Urinary bladder (tissue), 2 donors: ENCODE results near the gene PRG3. TPM values are rescaled to one million over a fixed set of nuclear protein-coding genes. Genes with fewer than 3 reads are reported as not detected.

ENCODE experiments used
- polyA plus RNA-seq: library from polyadenylated mRNA; stranded (reverse); fragments of 200-250 nt; gene quantifications from one replicate; pipeline ENCODE4 v1.2.3, GENCODE V29; 2013
- total RNA-seq: library from RNA; depleted of rRNA; stranded (reverse); fragments of >200 nt; gene quantifications from one replicate; pipeline ENCODE4 v1.2.3, GENCODE V29; 2014
- donor health status: healthy.

PRG3 gene
- total and polyA plus RNA-seq, 2 donors, result not detected

Other genes starting within 250 kb of the PRG3 start
- 0.53 TPM for gene LRRC55, start 199.2 kb downstream of the PRG3 start, total RNA-seq
- 0.11 TPM for gene LRRC55, start 199.2 kb downstream of the PRG3 start, polyA plus RNA-seq
- gene APLNR, start 143.9 kb downstream of the PRG3 start, total RNA-seq, result 50.7 TPM
- 3.4 TPM for gene APLNR, start 143.9 kb downstream of the PRG3 start, polyA plus RNA-seq
- gene TNKS1BP1, start 56.2 kb downstream of the PRG3 start, total RNA-seq, result 33.6 TPM
- 146 TPM for gene TNKS1BP1, start 56.2 kb downstream of the PRG3 start, polyA plus RNA-seq
- gene SSRP1, start 45.3 kb downstream of the PRG3 start, total RNA-seq, result 32.3 TPM
- gene SSRP1, start 45.3 kb downstream of the PRG3 start, polyA plus RNA-seq, result 79.4 TPM
- gene P2RX3, start 42.8 kb downstream of the PRG3 start, total RNA-seq, result 1.5 TPM
- gene P2RX3, start 42.8 kb downstream of the PRG3 start, polyA plus RNA-seq, result 0.34 TPM
- 0.42 TPM for gene PRG2, start 9.5 kb upstream of the PRG3 start, total RNA-seq
- not detected for gene PRG2, start 9.5 kb upstream of the PRG3 start, polyA plus RNA-seq
- 27.3 TPM for gene SLC43A3, start 46.0 kb upstream of the PRG3 start, total RNA-seq
- gene SLC43A3, start 46.0 kb upstream of the PRG3 start, polyA plus RNA-seq, result 39.7 TPM
- 0.58 TPM for gene RTN4RL2, start 79.4 kb upstream of the PRG3 start, total RNA-seq
- gene RTN4RL2, start 79.4 kb upstream of the PRG3 start, polyA plus RNA-seq, result 1.4 TPM
- 16.8 TPM for gene SLC43A1, start 134.6 kb upstream of the PRG3 start, total RNA-seq
- gene SLC43A1, start 134.6 kb upstream of the PRG3 start, polyA plus RNA-seq, result 33.0 TPM
- 14.3 TPM for gene TIMM10, start 149.6 kb upstream of the PRG3 start, total RNA-seq
- gene TIMM10, start 149.6 kb upstream of the PRG3 start, polyA plus RNA-seq, result 40.7 TPM
- 0.16 TPM for gene SMTNL1, start 156.4 kb upstream of the PRG3 start, total RNA-seq
- not detected for gene SMTNL1, start 156.4 kb upstream of the PRG3 start, polyA plus RNA-seq
- 25.6 TPM for gene UBE2L6, start 186.5 kb upstream of the PRG3 start, total RNA-seq
- 76.8 TPM for gene UBE2L6, start 186.5 kb upstream of the PRG3 start, polyA plus RNA-seq
- gene SERPING1, start 216.5 kb upstream of the PRG3 start, total RNA-seq, result 53.6 TPM
- 806 TPM for gene SERPING1, start 216.5 kb upstream of the PRG3 start, polyA plus RNA-seq